GM12892 (cell line): ENCODE measurements around the gene EPDR1.

ENCODE experiments used
- DNase-seq: peaks from one replicate; pipeline ENCODE4 v3.0.0; 2011; ENCODE audit not compliant: insufficient read length
- FAIRE-seq: peaks from 2 replicates; lab custom pipeline; 2011; peaks lifted over from hg19 to GRCh38; lab: Jason Lieb, UNC
- POLR2A ChIP-seq: IDR thresholded peaks from 2 replicates; pipeline ENCODE4 v1.6.1; 2011; ENCODE audit warnings: low read depth, low read length, control low read depth
- POLR2AphosphoS5 ChIP-seq: IDR thresholded peaks from 2 replicates; pipeline ENCODE4 v1.6.1; 2011; ENCODE audit warnings: low read depth, low read length, control low read depth
- TAF1 ChIP-seq: IDR thresholded peaks from 2 replicates; pipeline ENCODE4 v1.6.1; 2011; ENCODE audit warnings: low read depth, mild to moderate bottlenecking, control low read depth, low read length, borderline replicate concordance

EPDR1 gene

GRCh38 chr7:37957221-37957970 lies 37.0 kb downstream of the EPDR1 start:
- no peak for FAIRE-seq
- TF ChIP-seq POLR2AphosphoS5: no peak
- no peak for TF ChIP-seq POLR2A
- no peak for TF ChIP-seq TAF1
- no peak for DNase-seq

GRCh38 chr7:37960483-37960882 lies 40.0 kb downstream of the EPDR1 start:
- DNase-seq (no peak), FAIRE-seq (no peak)
- TF ChIP-seq POLR2A: no peak
- no peak for TF ChIP-seq POLR2AphosphoS5
- no peak for TF ChIP-seq TAF1

GRCh38 chr7:37961251-37961650 lies 40.8 kb downstream of the EPDR1 start:
- FAIRE-seq (no peak), DNase-seq (no peak)
- TF ChIP-seq POLR2AphosphoS5 (no peak), POLR2A (no peak), TAF1 (no peak)

- TF ChIP-seq POLR2A (no peak), POLR2AphosphoS5 (no peak), TAF1 (no peak)
- FAIRE-seq: no peak
- no peak for DNase-seq
Observed at GRCh38 chr7:37964196-37964595, 43.8 kb downstream of the EPDR1 start.

GRCh38 chr7:37970211-37970610 lies 49.8 kb downstream of the EPDR1 start:
- FAIRE-seq (no peak), DNase-seq (no peak)
- TF ChIP-seq TAF1 (no peak), POLR2A (no peak), POLR2AphosphoS5 (no peak)

GRCh38 chr7:37971491-37971890 lies 51.1 kb downstream of the EPDR1 start:
- no peak for DNase-seq
- TF ChIP-seq TAF1 (no peak), POLR2AphosphoS5 (no peak), POLR2A (no peak)
- no peak for FAIRE-seq

- TF ChIP-seq POLR2A (no peak), POLR2AphosphoS5 (no peak), TAF1 (no peak)
- DNase-seq (no peak), FAIRE-seq (no peak)
Observed at GRCh38 chr7:37973915-37974314, 53.5 kb downstream of the EPDR1 start.

GRCh38 chr7:37974711-37975110 lies 54.3 kb downstream of the EPDR1 start:
- TF ChIP-seq POLR2A (no peak), TAF1 (no peak)
- FAIRE-seq (no peak), DNase-seq (no peak)

- no peak for TF ChIP-seq POLR2AphosphoS5
- no peak for TF ChIP-seq TAF1
- TF ChIP-seq POLR2A: no peak
- DNase-seq: no peak
- FAIRE-seq: no peak
Observed at GRCh38 chr7:37977243-37977642, 56.8 kb downstream of the EPDR1 start.

GRCh38 chr7:37981664-37982063 lies 61.2 kb downstream of the EPDR1 start:
- no peak for FAIRE-seq
- no peak for TF ChIP-seq TAF1
- TF ChIP-seq POLR2A: no peak
- TF ChIP-seq POLR2AphosphoS5: no peak
- no peak for DNase-seq

GRCh38 chr7:37982423-37982822 lies 62.0 kb downstream of the EPDR1 start:
- FAIRE-seq: no peak
- no peak for DNase-seq
- TF ChIP-seq POLR2A: no peak
- TF ChIP-seq POLR2AphosphoS5: no peak
- no peak for TF ChIP-seq TAF1

- FAIRE-seq (no peak), DNase-seq (no peak)
- TF ChIP-seq POLR2A (no peak), POLR2AphosphoS5 (no peak), TAF1 (no peak)
Observed at GRCh38 chr7:37984750-37985390, 64.4 kb downstream of the EPDR1 start.

- DNase-seq: no peak
- no peak for FAIRE-seq
- TF ChIP-seq TAF1 (no peak), POLR2A (no peak), POLR2AphosphoS5 (no peak)
Observed at GRCh38 chr7:37986908-37987330, 66.5 kb downstream of the EPDR1 start.
